HG02759 (cell line): ENCODE data around the gene TBC1D4.
"Not testable (repeated sequence)": the region's sequence is repeated elsewhere in the genome, so short reads cannot be mapped to it uniquely, and the experiment has no call there.

Experiments used
- ATAC-seq: cut with Tn5 transposase; IDR thresholded peaks from one replicate; pipeline ENCODE4 v1.9.1; 2021; ENCODE audit warnings: mild to moderate bottlenecking, moderate library complexity; ENCODE audit not compliant: unreplicated experiment

Gene TBC1D4

DNA sequence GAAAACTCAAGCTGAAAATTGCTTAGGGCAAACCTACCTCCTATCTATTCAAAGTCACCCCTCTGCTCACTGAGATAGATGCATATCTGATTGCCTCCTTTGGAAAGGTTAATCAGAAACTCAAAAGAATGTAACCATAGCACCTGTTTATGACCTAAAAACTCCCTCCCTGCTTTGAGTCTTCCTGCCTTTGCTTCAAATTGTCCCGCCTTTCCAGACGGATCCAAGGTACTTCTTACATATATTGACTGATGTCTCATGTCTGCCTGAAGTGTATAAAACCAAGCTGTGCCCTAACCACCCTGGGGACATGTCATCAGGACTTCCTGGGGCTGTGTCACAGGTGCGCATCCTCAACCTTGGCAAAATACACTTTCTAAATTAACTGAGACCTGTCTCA lies 118.6 kb downstream of the TBC1D4 start:
- no peak for ATAC-seq

DNA sequence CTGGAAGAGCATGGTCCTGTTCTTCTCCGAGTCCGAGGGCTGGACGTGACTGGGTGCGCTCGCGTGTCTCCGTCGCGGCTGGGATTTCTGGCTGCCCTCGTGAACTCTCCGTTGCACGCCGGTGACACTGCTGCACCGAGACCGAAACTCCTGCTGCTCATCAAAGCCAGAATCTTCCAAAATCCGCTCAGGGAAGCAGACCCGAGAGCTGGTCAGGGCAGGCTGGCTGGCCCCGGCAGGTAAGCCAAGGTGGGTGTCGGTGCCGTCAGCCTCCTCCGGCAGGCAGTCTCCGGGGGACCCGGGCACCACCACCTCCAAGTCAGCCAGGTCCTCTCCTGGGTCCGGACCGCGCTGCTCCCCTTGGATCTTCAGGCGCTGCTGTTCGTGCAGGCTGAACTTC lies 119.9 kb downstream of the TBC1D4 start:
- no peak for ATAC-seq

DNA sequence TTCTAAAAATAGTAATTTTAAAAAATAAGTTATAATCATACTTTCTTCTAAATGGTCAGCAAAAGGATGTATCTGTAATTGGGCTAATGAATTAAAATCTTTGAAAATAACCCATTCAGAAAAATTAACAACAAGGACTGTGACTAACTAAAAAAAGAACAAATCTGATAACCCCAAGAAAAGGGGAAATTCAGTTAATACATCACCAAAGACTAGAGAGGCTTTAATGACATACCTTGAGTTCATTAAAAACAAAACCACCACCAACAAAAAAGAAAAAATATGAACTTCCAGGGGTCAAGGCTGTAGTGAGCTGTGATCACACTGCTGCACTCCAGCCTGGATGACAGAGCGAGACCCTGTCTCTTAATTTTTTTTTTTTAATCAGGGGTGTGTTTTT lies 121.8 kb downstream of the TBC1D4 start:
- ATAC-seq, result peak; percentile 63

DNA sequence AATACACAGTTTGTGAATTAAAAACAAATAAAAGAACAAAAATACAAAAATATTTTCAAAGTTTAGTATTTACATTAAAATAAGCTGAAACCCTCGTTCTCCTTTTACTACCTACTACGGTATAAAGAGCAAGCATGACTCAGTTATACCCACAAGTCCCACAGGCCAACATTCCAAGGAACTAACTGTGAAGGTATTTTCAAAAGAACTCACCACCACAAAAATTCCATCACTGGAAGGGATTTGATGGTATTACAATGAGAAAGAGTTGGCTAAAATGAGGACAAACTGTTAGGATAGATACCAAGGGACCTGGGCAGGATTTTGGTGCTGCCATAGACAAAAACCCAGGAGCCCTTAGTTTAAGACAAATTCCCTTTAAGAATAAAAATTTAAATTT lies 122.7 kb downstream of the TBC1D4 start:
- no peak for ATAC-seq

DNA sequence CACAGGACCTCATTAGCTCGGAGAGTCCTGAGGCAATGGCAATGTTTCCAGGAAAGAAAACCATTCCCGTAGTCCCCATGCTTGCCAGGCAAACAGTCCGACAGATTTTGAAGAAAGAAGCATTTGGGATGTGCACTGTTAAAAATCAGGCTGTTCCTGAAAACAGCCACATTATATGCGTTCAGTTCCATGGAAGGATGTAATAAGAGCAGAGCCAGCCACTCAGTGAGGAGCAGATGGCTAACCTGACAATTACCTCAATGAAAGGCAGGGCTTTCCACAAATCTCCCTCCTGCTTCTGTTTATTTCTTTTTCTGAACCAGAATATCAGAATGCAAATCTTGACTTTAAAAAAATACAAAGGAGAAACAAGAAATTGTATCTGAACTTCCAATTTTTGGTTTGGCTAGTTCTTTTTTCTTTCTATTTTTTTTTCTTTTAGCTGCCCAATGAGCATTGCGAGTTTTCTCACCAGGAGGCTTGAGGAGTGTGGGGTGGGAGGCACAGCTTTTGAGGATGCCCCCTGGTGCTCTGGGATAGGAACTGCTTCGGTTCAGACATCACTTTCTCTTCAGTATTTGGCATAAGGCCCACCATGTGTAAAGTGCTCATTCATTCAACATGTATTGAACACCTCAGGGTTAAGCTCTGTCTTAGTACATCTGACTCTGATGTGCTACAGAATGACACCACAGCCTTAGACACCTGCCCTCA lies 124.2 kb downstream of the TBC1D4 start:
- ATAC-seq, result peak; percentile 89

DNA sequence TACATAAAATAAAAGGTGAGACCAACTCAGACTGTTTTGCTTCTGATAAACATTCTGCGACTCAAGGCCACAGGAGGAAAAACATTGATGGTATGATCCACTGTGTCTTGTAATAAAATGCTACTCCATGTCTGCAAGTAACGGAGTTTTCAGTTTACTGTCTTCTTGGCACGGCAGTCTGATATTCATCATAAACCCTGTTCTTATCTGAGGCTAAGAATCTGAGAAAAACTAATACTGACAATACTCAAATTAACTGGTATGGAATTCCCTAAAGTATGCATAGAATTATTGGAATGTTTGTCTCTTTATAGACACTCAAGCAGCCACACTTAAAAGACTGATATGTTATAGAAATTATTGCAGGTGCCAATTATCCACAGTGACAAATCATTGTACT lies 125.5 kb downstream of the TBC1D4 start:
- ATAC-seq, result no peak

DNA sequence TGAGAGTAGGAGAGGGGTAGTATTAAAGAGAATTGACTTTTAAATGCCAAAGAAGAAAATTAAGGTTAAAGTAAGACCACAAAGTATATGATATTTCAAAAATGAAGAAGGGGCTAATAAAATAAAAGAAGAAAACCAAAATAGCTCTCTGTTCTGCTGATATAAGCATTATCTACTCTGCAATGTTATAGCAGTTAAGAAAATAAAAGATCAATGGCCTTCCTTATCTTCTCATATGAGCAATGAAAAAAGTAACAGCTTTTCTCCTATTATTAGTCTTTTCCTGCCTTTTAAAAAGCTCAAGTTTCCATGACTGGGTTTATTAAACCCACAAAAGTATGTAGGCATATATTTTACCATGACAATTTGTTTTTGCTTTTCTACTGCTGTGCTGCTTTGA lies 126.4 kb downstream of the TBC1D4 start:
- no peak for ATAC-seq

DNA sequence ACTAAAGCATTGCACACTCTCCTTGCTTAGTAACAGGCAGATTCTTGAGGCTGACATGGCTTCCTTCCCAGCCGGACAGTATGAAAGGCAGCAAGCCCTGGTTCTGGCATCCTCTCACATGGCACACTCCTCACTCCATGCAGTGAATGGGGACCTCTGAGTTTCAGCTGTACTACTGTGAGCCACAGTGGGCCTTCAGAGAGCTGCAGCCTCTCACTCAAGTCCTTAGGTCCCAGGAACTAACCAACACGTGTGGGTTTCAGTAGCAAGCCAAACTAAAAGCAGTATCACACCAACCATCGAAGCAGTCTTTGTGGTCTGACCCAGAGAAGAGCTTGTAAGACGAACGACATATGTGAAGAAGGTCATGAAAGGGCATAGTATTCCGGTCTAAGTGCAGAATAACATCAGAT lies 128.2 kb downstream of the TBC1D4 start:
- ATAC-seq, result no peak

DNA sequence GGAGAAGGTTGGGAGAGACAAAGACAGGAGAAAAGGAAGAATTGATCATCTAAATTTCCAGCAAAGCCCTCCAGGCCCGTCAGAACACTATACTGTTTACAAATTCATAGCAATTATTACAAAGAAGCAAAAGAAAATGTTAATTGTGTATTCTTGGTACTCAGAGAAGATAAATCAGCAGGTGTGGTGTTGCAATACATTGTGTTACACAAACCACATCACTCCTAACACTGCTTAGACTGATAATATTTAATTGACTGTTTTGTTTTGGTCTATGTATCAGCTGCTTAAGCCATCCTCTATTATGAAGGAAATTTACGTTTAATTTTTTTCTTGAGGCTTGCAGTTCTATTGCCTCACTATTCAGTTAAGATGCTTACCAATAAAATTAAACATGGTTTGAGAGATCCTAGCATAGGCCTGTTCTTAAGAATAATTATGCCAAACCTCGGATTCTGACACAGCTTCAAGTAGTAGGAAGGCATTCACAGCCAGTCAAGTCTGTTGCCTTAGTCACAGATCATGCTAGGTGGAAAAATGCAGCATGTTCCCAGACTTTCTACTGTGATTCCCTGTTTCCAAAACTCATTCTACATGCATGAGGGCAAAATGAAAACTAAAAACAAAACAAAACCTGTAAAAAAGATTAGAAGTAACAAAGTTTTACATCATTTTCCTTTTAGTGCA lies 129.2 kb downstream of the TBC1D4 start:
- ATAC-seq, result no peak

DNA sequence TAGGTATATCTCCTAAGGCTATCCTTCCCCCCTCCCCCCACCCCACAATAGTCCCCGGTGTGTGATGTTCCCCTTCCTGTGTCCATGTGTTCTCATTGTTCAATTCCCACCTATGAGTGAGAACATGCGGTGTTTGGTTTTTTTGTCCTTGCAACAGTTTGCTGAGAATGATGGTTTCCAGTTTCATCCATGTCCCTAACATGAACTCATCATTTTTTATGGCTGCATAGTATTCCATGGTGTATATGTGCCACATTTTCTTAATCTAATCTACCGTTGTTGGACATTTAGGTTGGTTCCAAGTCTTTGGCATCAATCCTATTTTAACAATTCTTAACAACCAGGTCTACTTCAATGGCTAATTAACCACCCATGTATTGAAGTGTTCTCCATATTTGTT lies 130.4 kb downstream of the TBC1D4 start:
- ATAC-seq, result not testable (repeated sequence)

DNA sequence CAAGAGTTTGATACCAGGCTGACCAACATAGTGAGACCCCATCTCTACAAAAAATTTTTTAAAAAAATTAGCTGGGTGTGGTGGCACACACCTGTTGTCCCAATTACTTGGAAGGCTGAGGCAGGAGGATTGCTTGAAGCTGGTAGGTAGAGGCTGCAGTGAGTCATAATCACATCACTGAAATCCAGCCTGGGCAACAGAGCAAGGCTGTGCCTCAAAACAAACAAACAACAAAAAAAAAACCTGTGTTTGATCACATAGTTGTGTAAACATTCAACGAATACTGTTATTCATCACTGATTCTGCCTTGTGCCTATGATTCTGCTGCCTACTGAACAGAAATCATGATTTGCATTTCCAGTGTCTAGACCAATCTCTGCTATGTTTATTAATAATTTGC lies 134.0 kb downstream of the TBC1D4 start:
- ATAC-seq, result no peak

DNA sequence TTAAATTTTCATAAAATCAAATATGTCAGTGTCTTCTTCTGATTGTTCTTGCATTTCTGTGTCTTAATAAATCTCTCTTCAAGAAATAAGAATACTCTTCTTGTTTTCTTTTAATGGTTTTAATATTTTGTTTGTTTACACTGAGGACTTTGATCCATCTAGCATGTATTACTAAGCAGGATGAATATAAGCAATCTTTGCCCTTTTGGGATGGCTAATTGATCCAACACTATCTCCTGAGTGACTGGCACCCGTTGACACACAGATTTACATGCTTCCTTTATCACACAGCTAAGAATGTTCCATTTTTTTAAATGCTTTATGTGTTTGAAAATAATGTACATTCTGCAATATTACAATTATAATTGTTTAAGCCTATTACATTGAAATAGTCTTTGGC lies 134.5 kb downstream of the TBC1D4 start:
- no peak for ATAC-seq

DNA sequence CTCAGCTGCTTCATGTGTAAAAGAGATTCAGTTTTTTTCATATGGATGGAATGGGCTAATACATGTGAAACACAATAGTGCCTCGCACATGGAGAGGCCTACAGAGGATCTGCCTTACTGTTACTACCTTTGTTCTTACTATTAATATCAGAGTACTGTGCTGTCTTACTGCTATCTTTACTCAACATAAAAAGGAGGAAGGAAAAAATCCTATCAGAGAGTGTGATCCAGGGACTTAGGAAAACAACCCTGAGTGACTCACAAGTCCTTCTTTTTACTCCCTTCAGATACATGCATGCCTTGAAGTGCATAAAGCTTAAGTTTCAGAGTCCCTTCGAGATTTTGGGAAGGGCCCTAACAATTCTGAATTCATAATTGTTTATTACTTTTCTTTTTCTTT lies 136.8 kb downstream of the TBC1D4 start:
- no peak for ATAC-seq

DNA sequence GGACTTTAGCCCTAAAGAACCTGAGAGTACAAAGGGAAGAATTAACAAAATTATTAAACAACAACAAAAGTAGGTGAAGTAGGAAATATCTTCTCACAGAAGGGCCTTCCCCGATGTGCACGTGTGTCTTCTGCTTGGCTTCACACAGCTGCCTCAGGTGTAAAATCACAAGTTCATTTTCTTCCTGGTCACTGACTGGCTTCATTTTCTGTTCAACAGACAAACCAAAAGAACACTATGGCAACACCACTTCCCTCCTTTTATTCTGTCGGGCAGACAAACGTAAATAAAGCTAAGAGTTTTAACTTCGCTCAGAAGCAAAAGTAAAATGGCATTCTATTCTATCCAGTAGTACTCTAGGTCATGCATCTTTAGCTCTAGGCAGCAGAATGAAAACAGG lies 140.9 kb downstream of the TBC1D4 start:
- ATAC-seq, result peak; percentile 82

DNA sequence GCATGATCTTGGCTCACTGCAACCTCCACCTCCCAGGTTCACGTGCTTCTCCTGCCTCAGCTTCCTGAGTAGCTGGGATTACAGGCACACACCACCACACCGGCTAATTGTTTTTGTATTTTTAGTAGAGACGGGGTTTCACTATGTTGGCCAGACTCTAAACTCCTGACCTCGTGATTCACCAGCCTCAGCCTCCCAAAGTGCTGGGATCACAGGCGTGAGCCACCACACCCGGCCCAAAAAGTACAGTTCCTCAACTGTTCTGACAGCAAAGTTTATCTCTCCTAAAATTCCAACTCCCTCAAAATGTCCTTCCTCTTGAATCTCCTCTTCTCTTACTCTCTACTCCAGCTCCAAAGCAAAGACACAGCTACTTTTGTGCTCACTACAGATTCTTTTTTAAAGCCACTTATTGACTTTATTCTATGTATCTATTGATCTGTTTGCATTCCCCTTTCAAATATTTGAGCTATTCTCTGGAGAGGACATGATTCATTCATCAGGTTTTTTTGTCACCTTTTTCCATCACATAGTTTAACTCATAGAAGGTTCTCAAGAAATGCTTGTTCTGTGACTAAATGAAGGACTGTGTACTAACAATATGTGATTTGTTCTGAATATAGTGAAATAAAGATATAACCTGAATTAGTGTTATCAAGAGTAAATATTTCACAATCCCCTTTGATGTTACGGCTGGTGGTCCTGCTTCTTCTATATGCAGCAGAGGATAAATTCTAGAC lies 142.2 kb downstream of the TBC1D4 start:
- ATAC-seq, result no peak

DNA sequence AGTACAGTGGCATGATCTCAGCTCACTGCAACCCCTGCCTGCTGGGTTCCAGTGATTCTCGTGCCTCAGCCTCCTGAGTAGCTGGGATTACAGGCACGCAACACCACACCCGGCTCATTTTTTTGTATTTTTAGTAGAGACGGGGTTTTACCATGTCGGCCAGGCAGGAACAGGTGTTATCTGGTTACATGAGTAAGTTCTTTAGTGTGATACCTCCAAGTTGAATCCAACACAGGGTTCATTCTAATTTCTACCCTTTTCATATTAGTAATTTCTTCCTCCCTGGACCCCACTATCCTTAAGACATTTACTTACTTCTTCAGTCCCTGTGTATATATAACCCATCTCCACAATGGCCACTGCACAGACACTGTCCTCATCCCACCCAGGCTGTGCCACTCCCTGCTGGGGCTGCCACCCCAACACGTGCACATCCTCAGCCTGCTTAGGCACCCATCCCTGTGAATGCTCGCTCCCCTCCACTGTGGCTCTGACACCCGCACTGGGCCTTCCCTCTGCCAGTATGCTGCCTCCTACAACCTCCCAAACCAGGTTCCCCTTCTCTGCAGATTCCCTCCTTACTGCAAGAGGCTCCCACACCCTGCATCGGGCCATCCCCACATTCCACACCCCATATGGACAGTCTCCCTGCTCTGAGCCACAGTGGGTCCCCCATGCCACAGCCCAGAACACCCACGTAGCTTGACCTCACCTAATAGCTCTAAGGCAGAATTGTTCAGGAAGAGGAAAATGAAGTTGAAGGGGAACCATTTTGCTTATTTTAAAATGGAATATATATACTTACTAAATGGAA lies 147.1 kb downstream of the TBC1D4 start:
- no peak for ATAC-seq

DNA sequence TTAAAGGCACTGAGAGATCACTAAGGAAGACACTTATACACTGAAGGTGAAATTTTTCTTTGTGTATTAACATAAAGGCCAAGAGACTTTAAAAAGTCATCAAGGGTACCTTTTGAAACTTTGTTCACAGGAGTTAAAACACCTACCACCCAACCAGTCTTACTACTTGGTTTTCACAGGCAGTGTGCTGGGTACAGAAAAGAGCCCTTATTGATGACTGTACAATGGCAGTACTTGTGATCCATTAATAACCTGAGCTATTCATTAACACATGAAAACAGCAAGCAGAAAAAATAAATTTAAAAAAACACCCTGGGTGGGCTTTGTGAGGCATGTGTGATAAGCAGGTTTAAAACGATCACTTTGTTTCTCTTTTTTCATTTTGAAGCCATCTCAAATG lies 148.9 kb downstream of the TBC1D4 start:
- ATAC-seq, result no peak

DNA sequence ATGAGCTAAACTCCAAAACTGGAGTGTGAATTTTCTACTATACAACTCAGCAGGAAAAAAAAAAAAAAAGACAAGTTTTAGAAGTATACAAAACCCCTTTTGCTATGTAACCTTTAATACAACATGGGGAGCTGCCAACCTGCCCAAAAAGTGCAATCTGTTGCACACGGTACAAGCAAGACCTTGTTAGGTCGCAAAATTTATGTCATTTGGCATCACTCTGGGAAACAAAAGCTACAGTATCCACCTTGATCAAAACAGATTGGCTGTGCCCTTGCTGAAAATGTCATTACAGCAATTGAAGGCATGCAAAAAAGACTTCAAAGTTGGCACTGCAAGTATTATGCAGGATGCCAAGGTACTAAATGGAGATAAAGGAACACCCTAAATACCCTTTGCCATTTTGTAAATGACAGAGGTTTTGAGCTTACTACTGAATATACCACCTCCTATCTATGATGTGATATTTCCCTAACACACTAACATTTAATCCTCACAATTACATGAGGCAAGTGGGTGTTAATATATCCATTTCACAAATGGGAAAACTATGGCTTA lies 150.1 kb downstream of the TBC1D4 start:
- ATAC-seq, result no peak

DNA sequence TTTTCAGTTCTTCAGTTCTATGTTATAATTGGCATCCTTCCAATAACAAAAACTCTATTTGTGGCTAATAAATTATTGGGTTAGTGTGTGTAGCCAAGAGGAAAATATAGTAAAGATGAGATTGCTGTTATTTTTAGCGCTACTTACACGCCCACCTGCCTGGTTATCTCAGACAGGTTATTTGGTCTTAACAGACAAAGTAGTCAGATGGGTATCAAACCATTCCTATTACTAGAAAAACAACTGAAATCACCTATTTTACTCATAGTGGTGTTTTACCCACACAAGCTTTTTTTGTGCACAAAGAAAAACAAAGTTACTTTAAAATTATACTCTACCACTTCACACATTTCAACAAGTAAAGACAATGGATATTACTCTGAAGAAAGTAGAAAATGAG lies 151.2 kb downstream of the TBC1D4 start:
- ATAC-seq, result no peak

DNA sequence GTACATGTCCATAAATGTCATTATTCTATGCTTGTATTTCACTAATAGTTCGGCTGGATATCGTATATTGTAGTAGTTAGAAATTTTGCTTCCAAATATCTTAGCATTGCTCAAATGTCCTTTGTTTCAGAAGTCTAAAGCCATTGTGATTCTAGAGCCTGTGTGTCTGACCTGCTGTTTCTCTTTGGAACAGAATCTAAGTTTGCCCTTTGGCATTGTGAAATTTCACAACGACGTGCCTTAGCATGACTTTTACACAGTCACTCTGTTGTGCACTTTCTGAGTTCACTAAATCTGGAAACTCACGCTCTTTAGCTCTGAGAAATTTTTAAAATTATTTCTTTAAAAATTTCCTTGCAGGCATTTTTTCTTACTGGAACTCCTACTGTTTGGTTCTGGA lies 152.2 kb downstream of the TBC1D4 start:
- no peak for ATAC-seq

DNA sequence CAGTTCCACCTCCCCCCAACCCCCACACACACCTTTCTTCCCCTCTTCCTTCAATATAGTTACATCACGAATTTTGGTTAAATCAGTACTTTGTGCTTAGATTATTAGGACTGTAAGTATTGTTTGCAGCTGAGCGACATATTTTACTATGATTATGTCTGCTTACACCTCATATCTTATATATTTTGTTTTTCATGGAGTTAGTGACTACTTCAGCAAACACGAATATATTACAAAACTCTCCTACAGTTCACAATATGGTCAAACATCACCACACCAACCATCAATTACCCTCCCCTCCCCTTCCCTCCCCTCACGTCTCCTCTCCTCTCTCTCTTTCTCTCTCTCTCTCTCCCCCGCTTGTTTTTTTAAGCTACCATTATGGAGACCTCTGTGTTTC lies 152.9 kb downstream of the TBC1D4 start:
- ATAC-seq, result no peak
